Measurements from ENCODE around the gene NCK1. TPM values are rescaled to one million over a fixed set of nuclear protein-coding genes. Genes with fewer than 3 reads are reported as not detected.
A peak's percentile ranks its signal among the peaks of the same experiment; 100 is the strongest.

NCK1 gene
- total and polyA plus RNA-seq, 10 of the 15 experiments (the other 5 are each of a cell fraction or from before 2014, with no cell fraction given): 15.6 to 33.4 (median 25.0) TPM

DNA sequence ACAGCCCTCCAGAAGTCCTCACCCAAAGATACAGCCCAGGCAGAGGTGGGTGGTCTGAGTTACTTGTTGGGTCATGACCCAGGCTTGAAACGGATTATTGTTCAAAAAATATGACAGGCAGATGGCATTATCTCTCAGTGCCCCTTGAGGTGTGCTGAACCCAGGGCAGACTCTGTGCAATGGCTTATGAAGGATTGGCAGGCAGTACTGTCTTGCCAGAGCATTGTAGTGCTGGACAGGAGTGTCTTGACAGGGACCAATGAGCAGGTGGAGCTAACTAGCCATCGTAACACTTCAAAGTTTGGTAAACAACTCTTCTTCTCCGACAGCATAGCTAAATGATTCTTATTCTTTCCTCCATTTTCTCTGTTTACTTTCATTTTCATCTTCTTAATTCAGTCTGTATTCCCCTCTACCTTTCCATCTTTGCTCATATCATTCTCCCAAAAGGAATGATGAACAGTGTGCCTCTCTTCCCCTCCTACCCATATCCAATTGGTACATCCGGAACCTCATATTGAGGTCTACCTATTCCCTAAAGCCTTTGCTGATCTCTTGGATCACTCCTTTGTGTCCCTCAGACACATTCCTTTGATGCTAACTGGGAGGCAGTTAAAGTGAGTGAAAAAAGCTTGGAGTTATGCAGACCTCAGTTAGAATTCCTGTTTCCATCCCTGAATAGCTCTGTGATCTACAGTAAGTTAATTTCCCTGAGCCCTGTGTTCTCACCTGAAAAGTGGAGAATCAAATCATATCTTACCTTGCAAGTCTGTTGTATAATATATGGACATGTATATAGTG is 93.2 kb downstream of the NCK1 start:
- H3K27me3 ChIP-seq (replicated peaks in 1 of 2; ENCODE audit: control insufficient read depth in 2 of 2, insufficient read depth in 2 of 2, low read length in 1 of 2): no peaks in the 10 kb centered on the region
- H3K4me3 ChIP-seq: no peak overlapping the region
- SMC1A ChIA-PET (ENCODE audit: uncharacterized antibody, unreplicated experiment): interaction anchor here (1.1 kb wide), 1 partner anchor 13 kb away, joined by 4 read pairs; no protein-coding TSS in a partner anchor
- peak; percentile 75 for FAIRE-seq
- H3K79me2 ChIP-seq (ENCODE audit: control insufficient read depth, insufficient read depth, low read length): no peaks in the 10 kb centered on the region; the same call in 1 of the 2 replicates
- in situ Hi-C loops (cut with MboI): no loop called here
- POLR2A ChIA-PET: interaction anchor here (0.6 kb wide), 1 partner anchor 340 kb away, joined by 5 read pairs; no protein-coding TSS in a partner anchor
- CTCF ChIA-PET: no interaction called here
- H3K36me3 ChIP-seq (ENCODE audit: control insufficient read depth in 2 of 2, insufficient read depth in 2 of 2, low read length in 1 of 2): no peaks in the 10 kb centered on the region
- RAD21 ChIA-PET (ENCODE audit: unreplicated experiment): interaction anchor here (1.4 to 2.2 kb wide), 3 partner anchors 10 to 93 kb away, joined by 4 to 6 read pairs (median 5); partner anchors contain the start of gene NCK1
- H3K9me3 ChIP-seq (replicated peaks; ENCODE audit: control insufficient read depth, insufficient read depth, low read length): no peaks in the 10 kb centered on the region
- ATAC-seq: no peak
- BruUV-seq (replicated peaks): no TSS peak
- no peak overlapping the region for H3K9ac ChIP-seq (ENCODE audit: control insufficient read depth, insufficient read depth, low read length)
- H3K4me1 ChIP-seq (ENCODE audit: control insufficient read depth, insufficient read depth, low read length): peaks cover 3% of the 10 kb centered on the region
- H4K20me1 ChIP-seq (ENCODE audit: control insufficient read depth, insufficient read depth): no peaks in the 10 kb centered on the region
- H3K27ac ChIP-seq (ENCODE audit: control insufficient read depth, insufficient read depth): no peak overlapping the region
- H3K4me2 ChIP-seq (ENCODE audit: control insufficient read depth, insufficient read depth): no peak overlapping the region; the same call in 1 of the 2 replicates
- no peak overlapping the region for H2AFZ ChIP-seq (ENCODE audit: control insufficient read depth, low read depth, low read length)
- no peak for TF ChIP-seq POU2F2 (IDR thresholded peaks at IDR 0.05; ENCODE audit: borderline replicate concordance, low read depth, low read length)
- no peak for TF ChIP-seq MEF2A (IDR thresholded peaks at IDR 0.05; ENCODE audit: insufficient read depth, low read depth, low read length)
- no peak for TF ChIP-seq PML (IDR thresholded peaks at IDR 0.05; ENCODE audit: low read length)
- TF ChIP-seq FOS (IDR thresholded peaks at IDR 0.05; ENCODE audit: borderline replicate concordance, extremely low read depth, insufficient read length): no peak
- no peak for TF ChIP-seq SIN3A (IDR thresholded peaks at IDR 0.05; ENCODE audit: low read depth, low read length)
- TF ChIP-seq, protein P1, sequence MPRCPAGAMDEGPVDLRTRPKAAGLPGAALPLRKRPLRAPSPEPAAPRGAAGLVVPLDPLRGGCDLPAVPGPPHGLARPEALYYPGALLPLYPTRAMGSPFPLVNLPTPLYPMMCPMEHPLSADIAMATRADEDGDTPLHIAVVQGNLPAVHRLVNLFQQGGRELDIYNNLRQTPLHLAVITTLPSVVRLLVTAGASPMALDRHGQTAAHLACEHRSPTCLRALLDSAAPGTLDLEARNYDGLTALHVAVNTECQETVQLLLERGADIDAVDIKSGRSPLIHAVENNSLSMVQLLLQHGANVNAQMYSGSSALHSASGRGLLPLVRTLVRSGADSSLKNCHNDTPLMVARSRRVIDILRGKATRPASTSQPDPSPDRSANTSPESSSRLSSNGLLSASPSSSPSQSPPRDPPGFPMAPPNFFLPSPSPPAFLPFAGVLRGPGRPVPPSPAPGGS (IDR thresholded peaks at IDR 0.05; ENCODE audit: borderline replicate concordance, insufficient read depth, low read depth, low read length, poor library complexity, severe bottlenecking): no peak
- TF ChIP-seq HDGF (IDR thresholded peaks at IDR 0.05): no peak
- no peak for TF ChIP-seq DPF2 (IDR thresholded peaks at IDR 0.05)
- TF ChIP-seq, protein P2, sequence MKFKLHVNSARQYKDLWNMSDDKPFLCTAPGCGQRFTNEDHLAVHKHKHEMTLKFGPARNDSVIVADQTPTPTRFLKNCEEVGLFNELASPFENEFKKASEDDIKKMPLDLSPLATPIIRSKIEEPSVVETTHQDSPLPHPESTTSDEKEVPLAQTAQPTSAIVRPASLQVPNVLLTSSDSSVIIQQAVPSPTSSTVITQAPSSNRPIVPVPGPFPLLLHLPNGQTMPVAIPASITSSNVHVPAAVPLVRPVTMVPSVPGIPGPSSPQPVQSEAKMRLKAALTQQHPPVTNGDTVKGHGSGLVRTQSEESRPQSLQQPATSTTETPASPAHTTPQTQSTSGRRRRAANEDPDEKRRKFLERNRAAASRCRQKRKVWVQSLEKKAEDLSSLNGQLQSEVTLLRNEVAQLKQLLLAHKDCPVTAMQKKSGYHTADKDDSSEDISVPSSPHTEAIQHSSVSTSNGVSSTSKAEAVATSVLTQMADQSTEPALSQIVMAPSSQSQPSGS (IDR thresholded peaks at IDR 0.05; ENCODE audit: low read length): no peak
- no peak for TF ChIP-seq SREBF2 (IDR thresholded peaks at IDR 0.05; ENCODE audit: low read length)
- intact Hi-C loops (cut with micrococcal nuclease; ENCODE audit: unreplicated experiment): loop anchor here (5.0 kb wide), 1 partner anchor 93 kb away; the partner anchor contains the start of gene NCK1
- DNase-seq (ENCODE audit: low read depth, low spot score): no peak
- WGBS (ENCODE audit: insufficient coverage, insufficient replicate concordance, low lambda C conversion rate, missing lambda C conversion rate): 95% methylated on average over 4 of the region's 4 CpGs

All from GM12878 (cell line).